Activated naive CD8-positive, alpha-beta T cell treated with anti-CD3 and anti-CD28 coated beads, Interleukin-2, amount 50 U/mL, for 16 hours (primary cell): ENCODE results near the gene FBP2.
"Not testable (repeated sequence)": the region's sequence is repeated elsewhere in the genome, so short reads cannot be mapped to it uniquely, and the experiment has no call there.

Source experiments
- DNase-seq: peaks from one replicate; pipeline ENCODE4 v3.0.0-alpha.2; 2020; ENCODE audit warnings: low read depth, low spot score

The FBP2 gene

DNA sequence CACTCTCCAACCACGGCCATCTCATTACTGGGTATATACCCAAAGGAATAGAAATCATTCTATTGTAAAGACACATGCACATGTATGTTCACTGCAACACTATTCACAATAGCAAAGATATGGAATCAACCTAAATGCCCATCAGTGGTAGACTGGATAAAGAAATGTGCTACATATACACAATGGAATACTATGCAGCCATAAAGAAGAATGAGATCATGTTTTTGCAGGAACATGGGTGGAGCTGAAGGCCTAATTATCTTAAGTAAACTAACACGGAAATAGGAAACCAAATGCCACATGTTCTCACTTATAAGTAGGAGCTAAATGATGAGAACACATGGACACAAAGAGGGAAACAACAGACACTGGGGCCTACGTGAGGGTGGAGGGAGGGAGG, 29.3 kb downstream of the FBP2 start:
- not testable (repeated sequence) for DNase-seq

DNA sequence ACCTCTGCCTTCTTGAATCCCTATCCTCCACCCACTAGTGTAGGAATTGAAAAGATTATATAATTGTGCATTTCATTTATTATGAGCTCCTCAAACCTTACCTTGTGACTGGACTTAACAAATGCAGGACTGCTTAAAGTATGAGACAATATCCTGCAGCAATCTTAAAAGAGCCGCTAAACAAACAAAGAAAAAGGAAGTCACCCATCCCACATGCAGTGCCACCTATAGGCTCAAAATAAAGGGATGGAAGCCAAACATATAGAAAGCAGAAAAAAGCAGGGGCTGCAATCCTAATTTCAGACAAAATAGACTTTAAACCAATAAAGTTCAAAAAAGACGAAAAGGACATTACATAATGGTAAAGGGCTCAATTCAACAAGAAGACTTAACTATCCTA, 30.1 kb downstream of the FBP2 start:
- DNase-seq, result no peak

DNA sequence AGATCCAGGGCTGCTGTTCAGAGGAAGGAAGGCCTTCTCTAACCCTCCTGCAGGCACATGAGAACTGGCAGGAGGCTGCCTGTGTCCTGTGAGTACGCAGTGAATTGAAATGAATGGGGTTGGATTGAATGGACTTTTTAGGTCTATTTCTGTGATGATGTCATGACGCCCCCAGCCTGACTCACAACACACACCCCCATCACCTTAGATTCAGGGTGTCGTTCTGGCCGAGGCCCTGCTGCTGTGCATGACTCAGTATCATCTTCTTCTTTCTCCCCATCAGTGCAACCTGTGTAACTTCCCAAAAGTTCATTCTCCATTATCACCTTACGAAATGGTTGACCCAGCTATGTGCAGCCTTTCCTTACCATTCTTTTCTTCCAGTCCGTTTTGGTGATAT, 33.4 kb downstream of the FBP2 start:
- DNase-seq, result no peak

DNA sequence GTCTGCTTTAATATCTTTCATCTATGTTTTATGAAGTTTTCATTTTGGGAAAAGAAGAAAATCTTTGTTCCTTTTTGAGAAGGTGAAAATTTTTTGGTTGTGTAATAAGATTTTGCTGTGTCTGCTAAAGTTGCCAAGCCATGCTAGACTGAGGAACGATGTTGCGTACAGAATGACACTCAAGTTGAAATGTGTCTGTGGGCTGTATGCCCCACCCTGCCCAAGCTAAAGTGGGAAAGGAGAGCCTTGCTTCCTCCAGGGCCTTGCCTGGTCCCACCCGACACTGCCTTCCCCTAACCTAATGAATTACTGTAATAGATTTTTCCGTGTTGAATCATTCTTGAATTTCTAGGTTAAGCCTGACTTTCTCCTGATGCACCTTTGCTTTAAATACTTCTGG, 36.2 kb downstream of the FBP2 start:
- no peak for DNase-seq

GRCh38 chr9:94554439-94555331, 38.9 kb downstream of the FBP2 start, which contains the start of gene PCAT7:
Gene PCAT7 (plus strand): TSS chr9:94555083.
- DNase-seq, result no peak

GRCh38 chr9:94554078-94554438, 39.6 kb downstream of the FBP2 start:
- DNase-seq, result no peak

DNA sequence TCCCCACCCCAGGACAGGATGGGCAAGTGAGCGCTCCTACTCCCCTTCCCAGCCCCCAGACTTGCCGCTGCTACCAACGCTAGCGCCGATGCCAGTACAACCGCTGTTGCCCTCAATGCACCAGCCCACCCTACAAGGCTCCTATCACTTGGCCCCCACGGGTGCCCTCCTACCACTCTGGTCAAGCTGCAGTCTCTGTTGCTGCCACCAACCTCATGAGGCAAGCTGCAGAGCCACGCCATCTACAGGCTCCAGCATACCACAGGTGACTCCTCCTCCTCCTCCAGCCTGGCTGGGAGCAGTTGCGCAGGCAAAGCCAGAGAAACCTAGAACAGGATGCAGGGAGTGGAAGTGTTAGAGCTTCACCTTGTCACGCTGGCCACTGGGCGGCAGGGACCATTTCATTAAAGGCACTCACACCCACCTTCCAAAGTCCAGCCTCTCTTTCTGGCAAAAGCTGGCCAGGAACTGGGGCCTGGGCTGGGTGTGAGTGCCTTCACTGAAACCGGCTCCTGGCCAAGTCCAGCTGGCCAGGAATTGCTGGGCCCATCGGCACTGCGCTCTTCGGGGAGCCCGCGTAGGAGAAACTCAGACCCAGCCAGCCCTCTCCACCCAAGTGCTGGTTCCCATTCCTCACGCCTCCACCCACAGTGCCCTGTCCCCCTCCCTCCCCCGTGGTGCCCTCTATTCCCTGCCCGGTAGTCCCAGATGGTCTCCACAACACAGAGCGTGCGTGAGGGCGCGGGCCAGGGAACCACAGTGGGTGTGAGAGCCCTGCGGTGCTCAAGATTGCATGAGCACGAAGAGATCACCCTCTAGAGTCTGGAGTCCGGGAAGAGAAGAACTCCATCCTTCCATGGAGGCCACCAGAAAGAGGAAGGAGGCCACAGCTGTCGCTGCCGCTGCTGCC, 40.3 kb downstream of the FBP2 start:
- DNase-seq, result no peak

DNA sequence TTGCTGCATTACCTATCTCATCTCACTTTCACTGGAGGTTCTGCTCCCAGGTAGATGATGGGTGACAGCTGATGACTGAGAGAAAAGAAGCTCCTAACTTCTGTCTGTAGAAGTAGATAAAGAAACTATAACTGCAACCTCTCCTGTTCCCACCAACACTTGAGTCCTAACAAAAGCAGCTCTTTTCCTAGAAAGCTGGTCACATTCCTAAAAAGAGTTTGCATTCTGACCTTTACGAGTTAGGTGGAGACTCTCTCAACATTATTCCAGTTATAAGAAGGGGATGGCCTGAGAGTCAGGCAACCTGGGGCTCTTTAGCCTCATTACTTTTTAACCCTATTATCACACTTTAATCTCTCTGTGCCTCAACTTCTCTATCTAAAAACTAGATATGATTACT, 47.7 kb downstream of the FBP2 start:
- no peak for DNase-seq

- not testable (repeated sequence) for DNase-seq
These were observed 49.3 kb downstream of the FBP2 start for GRCh38 chr9:94544335-94544734.

GRCh38 chr9:94538908-94539307, 54.7 kb downstream of the FBP2 start:
- no peak for DNase-seq

DNA sequence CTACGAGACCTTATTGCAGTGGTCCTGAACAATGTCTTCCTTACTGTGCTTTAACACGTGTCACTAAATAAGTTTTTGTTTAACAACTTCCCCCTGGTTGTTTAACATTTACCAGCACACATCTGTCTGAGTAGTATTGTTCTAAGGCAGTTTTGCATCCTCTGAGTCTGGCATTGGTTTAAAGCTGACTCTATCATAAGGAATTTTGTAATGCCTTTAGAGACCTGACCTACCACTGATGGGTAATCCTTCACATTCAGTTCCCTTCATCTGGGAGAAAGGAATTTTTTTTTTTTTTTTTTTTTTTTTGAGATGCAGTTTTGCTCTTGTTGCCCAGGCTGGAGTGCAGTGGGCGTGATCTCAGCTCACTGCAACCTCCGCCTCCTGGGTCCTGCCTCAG, 58.7 kb downstream of the FBP2 start:
- no peak for DNase-seq

DNA sequence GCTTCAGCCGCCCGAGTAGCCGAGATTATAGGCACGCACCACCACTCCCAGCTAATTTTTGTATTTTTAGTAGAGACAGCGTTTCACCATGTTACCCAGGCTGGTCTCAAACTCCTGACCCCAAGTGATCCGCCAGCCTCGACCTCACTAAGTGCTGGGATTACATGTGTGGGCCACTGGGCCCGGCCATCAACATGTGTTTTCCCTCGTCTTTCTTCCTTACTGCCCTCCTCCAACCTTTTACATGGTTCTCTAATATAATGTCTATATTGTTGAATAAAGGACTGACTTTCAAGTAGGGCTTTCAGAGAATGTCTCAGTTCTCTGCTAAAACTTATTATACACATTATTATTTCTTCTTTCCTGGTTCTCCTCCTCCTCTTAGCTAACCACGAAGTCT, 60.0 kb downstream of the FBP2 start:
- no peak for DNase-seq

DNA sequence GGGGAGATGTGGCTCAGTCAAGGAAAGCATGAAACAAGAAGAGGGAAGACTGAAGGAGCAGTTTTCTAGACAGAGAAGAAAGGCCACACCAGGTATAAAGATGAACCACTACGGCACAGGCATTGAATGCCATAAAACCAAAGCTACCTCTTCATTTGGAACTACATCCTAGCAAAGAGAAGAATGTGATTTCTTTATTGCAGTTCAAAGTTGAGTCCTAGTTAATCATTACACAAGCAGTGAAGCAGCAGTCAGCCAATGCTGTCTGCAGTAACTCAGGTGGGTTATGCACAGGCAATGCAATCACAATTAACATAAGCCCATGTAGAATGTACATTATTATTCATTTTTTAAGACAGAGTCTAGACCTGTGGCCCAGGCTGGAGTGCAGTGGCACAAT, 60.5 kb downstream of the FBP2 start:
- DNase-seq, result no peak

DNA sequence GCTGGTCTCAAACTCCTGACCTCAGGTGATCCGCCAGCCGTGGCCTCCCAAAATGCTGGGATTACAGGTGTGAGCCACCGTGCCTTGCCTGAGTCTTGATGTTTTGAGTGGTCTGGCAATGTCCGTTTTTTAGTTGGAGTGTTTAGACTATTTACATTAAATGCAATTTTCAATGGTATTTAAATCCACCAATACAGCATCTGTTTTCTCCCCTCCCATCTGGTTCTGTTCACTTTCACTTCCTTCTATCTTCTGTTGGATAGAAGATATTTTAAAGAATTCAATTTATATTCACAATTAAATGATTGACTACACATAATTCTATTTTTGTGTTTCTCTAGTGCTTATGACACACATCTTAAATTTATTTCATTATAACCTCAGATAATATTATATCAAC, 64.7 kb downstream of the FBP2 start:
- DNase-seq, result no peak

- DNase-seq, result no peak
These were observed 66.7 kb downstream of the FBP2 start for GRCh38 chr9:94526951-94527350.

DNA sequence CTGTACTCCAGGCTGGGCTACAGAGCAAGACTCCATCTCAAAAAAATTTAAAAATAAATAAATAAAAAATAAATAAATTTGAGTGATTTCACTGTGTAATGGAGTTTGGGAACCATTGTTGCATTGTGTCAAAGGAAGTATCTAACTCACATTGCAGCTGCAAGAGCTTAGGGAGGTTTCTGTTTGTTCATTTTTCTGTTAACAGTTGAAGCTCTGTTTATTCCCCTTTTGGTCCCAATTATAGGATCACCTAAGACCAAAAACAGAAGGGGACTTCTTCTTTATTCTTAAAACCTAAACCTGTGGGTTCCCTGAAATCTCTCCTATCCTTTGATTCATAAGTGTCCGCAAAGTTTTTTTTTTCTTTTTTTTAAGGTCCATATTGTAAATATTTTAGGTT, 67.4 kb downstream of the FBP2 start:
- no peak for DNase-seq

- DNase-seq, result no peak
These were observed 68.1 kb downstream of the FBP2 start for GRCh38 chr9:94525396-94526035.

DNA sequence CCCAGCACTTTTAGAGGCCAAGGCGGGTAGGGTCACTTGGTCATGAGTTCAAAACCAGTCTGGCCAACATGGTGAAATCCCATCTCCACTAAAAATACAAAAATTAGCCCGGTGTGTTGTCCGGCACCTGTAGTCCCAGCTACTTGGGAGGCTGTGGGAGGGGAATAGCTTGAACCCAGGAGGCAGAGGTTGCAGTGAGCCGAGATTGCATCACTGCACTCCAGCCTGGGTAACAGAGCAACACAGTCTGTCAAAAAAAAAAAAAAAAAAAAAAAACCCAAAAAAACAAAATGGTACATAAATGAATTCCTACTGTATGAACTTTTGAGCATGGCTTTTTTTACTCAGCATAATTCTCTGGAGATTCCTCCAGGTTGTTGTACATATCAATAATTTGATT, 76.4 kb downstream of the FBP2 start:
- no peak for DNase-seq

GRCh38 chr9:94514722-94515121, 78.9 kb downstream of the FBP2 start:
- DNase-seq, result no peak

GRCh38 chr9:94511955-94512265, 81.7 kb downstream of the FBP2 start:
- DNase-seq, result no peak

- no peak for DNase-seq
These were observed 82.3 kb downstream of the FBP2 start for GRCh38 chr9:94511134-94511954.
